ENCODE data around the gene TAF1B.
"Not testable (repeated sequence)": the region's sequence is repeated elsewhere in the genome, so short reads cannot be mapped to it uniquely, and the experiment has no call there.

Gene TAF1B

DNA sequence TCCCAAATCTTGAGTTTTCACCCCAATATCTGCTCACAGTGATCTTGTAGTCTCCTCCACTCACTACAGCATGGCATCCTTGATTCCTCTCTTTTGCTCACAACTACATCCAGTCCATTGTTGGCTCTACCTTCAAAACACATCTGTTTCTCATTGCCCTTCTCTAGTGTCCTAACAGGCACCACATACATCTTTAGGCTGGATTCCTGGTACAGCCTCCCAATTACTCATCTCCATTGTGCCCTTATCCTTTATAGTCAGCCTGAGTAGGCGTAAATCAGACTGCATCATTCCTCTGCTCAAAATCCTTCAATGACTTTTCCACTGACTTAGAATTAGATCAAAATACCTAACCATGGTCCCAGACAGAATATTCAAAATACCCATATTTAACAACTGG lies 10.7 kb upstream of the TAF1B start:
- H3K4me2 ChIP-seq (ENCODE audit: low read depth, low read length, poor library complexity, severe bottlenecking), result no peak overlapping the region
- no peak overlapping the region for H3K4me3 ChIP-seq (ENCODE audit: insufficient read depth, low read length, poor library complexity, severe bottlenecking)
- H3K79me2 ChIP-seq (ENCODE audit: insufficient read depth, low read length), result no peaks in the 10 kb centered on the region
- no peak for TF ChIP-seq EZH2phosphoT487 (conservative IDR thresholded peaks at IDR 0.05; ENCODE audit: low read length)
- TF ChIP-seq, protein P1, sequence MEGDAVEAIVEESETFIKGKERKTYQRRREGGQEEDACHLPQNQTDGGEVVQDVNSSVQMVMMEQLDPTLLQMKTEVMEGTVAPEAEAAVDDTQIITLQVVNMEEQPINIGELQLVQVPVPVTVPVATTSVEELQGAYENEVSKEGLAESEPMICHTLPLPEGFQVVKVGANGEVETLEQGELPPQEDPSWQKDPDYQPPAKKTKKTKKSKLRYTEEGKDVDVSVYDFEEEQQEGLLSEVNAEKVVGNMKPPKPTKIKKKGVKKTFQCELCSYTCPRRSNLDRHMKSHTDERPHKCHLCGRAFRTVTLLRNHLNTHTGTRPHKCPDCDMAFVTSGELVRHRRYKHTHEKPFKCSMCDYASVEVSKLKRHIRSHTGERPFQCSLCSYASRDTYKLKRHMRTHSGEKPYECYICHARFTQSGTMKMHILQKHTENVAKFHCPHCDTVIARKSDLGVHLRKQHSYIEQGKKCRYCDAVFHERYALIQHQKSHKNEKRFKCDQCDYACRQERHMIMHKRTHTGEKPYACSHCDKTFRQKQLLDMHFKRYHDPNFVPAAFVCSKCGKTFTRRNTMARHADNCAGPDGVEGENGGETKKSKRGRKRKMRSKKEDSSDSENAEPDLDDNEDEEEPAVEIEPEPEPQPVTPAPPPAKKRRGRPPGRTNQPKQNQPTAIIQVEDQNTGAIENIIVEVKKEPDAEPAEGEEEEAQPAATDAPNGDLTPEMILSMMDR (IDR thresholded peaks at IDR 0.05; ENCODE audit: insufficient read depth, low read length, poor library complexity, severe bottlenecking), result no peak
- H2AFZ ChIP-seq (ENCODE audit: low read depth, low read length, severe bottlenecking), result no peak overlapping the region
- H3K27ac ChIP-seq (ENCODE audit: low read depth, low read length), result no peak overlapping the region
- H3K27me3 ChIP-seq (ENCODE audit: low read length), result no peaks in the 10 kb centered on the region
- no peaks in the 10 kb centered on the region for H3K9me2 ChIP-seq (replicated peaks; ENCODE audit: insufficient read depth, low read length)
- H3K9ac ChIP-seq (ENCODE audit: low read length), result no peak overlapping the region
- H4K20me1 ChIP-seq (ENCODE audit: low read depth, low read length), result no peaks in the 10 kb centered on the region
- H3F3A ChIP-seq (ENCODE audit: insufficient read depth), result no peaks in the 10 kb centered on the region
- no peaks in the 10 kb centered on the region for H3K9me3 ChIP-seq (ENCODE audit: insufficient read depth, low read length)
- no peaks in the 10 kb centered on the region for H3K36me3 ChIP-seq (ENCODE audit: low read length)

DNA sequence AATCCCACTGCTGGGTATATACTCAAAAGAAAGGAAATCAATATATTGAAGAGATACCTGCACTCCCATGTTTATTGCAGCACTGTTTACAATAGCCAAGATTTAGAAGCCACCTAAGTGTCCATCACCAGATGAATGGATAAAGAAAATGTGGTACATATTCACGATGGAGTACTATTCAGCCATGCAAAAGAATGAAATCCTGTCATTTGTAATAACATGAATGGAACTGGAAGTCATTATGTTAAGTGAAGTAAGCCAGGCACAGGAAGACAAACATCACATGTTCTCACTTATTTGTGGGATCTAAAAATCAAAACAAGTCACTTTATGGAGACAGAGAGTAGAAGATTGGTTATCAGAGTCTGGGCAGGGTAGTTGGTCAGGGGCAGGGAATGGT lies 8.2 kb upstream of the TAF1B start:
- not testable (repeated sequence) for H3K9me2 ChIP-seq (replicated peaks; ENCODE audit: insufficient read depth, low read length); H4K20me1 ChIP-seq (ENCODE audit: low read depth, low read length)

DNA sequence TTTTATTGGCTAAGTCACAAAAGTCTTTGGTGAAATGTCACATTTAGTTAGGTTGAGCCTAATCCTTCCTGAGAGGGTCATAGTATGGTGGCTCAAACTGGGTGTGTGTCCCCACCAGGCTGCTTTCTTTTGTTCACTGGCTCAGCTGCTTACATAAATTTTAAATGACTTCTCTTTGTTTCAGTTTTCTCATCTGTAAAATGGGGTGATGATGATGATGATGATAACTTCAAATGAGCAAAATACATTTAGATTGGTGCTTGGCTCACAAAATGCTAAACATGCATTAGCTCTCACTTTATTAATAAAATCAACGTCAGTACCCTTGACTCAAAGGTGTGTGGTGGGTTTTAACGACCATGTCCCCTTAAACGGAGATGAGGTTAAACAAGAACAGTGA lies 7.2 kb upstream of the TAF1B start:
- H3K4me3 ChIP-seq (ENCODE audit: insufficient read depth, low read length, poor library complexity, severe bottlenecking), result no peak overlapping the region
- H3K27ac ChIP-seq (ENCODE audit: low read depth, low read length), result no peak overlapping the region
- H3F3A ChIP-seq (ENCODE audit: insufficient read depth), result no peaks in the 10 kb centered on the region
- H3K9me2 ChIP-seq (replicated peaks; ENCODE audit: insufficient read depth, low read length), result no peaks in the 10 kb centered on the region
- no peaks in the 10 kb centered on the region for H3K79me2 ChIP-seq (ENCODE audit: insufficient read depth, low read length)
- H3K4me2 ChIP-seq (ENCODE audit: low read depth, low read length, poor library complexity, severe bottlenecking), result no peak overlapping the region
- no peaks in the 10 kb centered on the region for H3K9me3 ChIP-seq (ENCODE audit: insufficient read depth, low read length)
- H3K27me3 ChIP-seq (ENCODE audit: low read length), result no peaks in the 10 kb centered on the region
- TF ChIP-seq, protein P1 (IDR thresholded peaks at IDR 0.05; ENCODE audit: insufficient read depth, low read length, poor library complexity, severe bottlenecking), result no peak
- no peak for TF ChIP-seq EZH2phosphoT487 (conservative IDR thresholded peaks at IDR 0.05; ENCODE audit: low read length)
- no peaks in the 10 kb centered on the region for H4K20me1 ChIP-seq (ENCODE audit: low read depth, low read length)
- H3K36me3 ChIP-seq (ENCODE audit: low read length), result no peaks in the 10 kb centered on the region
- no peak overlapping the region for H2AFZ ChIP-seq (ENCODE audit: low read depth, low read length, severe bottlenecking)
- H3K9ac ChIP-seq (ENCODE audit: low read length), result no peak overlapping the region

More for the DNA sequence above, 8.2 kb upstream of the TAF1B start:
- not testable (repeated sequence) for H3K79me2 ChIP-seq (ENCODE audit: insufficient read depth, low read length); H3K27me3 ChIP-seq (ENCODE audit: low read length); H3F3A ChIP-seq (ENCODE audit: insufficient read depth); H3K36me3 ChIP-seq (ENCODE audit: low read length); H3K9ac ChIP-seq (ENCODE audit: low read length); H3K27ac ChIP-seq (ENCODE audit: low read depth, low read length); H2AFZ ChIP-seq (ENCODE audit: low read depth, low read length, severe bottlenecking); H3K4me2 ChIP-seq (ENCODE audit: low read depth, low read length, poor library complexity, severe bottlenecking); H3K4me3 ChIP-seq (ENCODE audit: insufficient read depth, low read length, poor library complexity, severe bottlenecking); H3K9me3 ChIP-seq (ENCODE audit: insufficient read depth, low read length)

DNA sequence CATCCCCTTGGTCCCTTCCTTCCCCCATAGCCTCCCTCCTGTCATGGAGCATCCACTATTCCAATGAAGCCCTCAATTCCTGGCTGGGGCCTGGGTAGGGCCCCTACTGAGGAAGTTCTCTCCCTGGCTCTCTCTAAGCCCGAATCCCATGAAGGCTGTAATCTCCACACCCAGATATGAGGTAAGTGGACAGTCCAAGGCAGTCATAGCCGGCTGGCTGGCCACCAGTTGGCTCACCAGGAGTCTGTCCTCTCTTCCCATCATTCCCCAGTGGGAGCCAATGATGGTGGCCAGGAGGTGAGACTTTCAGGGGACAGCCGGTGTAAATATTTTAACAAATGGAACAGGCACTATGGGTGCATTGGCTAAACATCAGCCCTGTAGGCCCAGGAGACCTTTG lies 6.8 kb upstream of the TAF1B start:
- TF ChIP-seq, protein P1 (IDR thresholded peaks at IDR 0.05; ENCODE audit: insufficient read depth, low read length, poor library complexity, severe bottlenecking), result no peak
- no peak for TF ChIP-seq EZH2phosphoT487 (conservative IDR thresholded peaks at IDR 0.05; ENCODE audit: low read length)
- Histone ChIP-seq H3K27me3 (ENCODE audit: low read length) (no peaks in the 10 kb centered on the region), H3K9ac (ENCODE audit: low read length) (no peak overlapping the region), H3K79me2 (ENCODE audit: insufficient read depth, low read length) (no peaks in the 10 kb centered on the region), H4K20me1 (ENCODE audit: low read depth, low read length) (no peaks in the 10 kb centered on the region), H3F3A (ENCODE audit: insufficient read depth) (no peaks in the 10 kb centered on the region), H3K4me3 (ENCODE audit: insufficient read depth, low read length, poor library complexity, severe bottlenecking) (no peak overlapping the region), H2AFZ (ENCODE audit: low read depth, low read length, severe bottlenecking) (no peak overlapping the region), H3K27ac (ENCODE audit: low read depth, low read length) (no peak overlapping the region), H3K9me2 (replicated peaks; ENCODE audit: insufficient read depth, low read length) (no peaks in the 10 kb centered on the region), H3K9me3 (ENCODE audit: insufficient read depth, low read length) (no peaks in the 10 kb centered on the region), H3K36me3 (ENCODE audit: low read length) (no peaks in the 10 kb centered on the region), H3K4me2 (ENCODE audit: low read depth, low read length, poor library complexity, severe bottlenecking) (no peak overlapping the region)

Measured in SU-DHL-6 (cell line).